IPS DF 4.7 (cell line): Measurements from ENCODE around the gene FAM174C.
"Not testable (repeated sequence)": the region's sequence is repeated elsewhere in the genome, so short reads cannot be mapped to it uniquely, and the experiment has no call there.

Source experiments
- DNase-seq: peaks from one replicate; pipeline ENCODE4 v3.0.0-alpha.2; 2013; ENCODE audit warnings: low spot score; ENCODE audit errors: extremely low read depth

Gene FAM174C

GRCh38 chr19:1237027-1237659 is 38.2 kb upstream of the FAM174C start:
- DNase-seq: no peak

GRCh38 chr19:1237754-1238368 is 37.5 kb upstream of the FAM174C start, which contains the start of gene CBARP:
CBARP (minus strand) TSS chr19:1238005; CDS start chr19:1236100, 1,905 bp downstream.
- DNase-seq: no peak

- no peak for DNase-seq
Observed at GRCh38 chr19:1238369-1239303, 36.7 kb upstream of the FAM174C start.

DNA sequence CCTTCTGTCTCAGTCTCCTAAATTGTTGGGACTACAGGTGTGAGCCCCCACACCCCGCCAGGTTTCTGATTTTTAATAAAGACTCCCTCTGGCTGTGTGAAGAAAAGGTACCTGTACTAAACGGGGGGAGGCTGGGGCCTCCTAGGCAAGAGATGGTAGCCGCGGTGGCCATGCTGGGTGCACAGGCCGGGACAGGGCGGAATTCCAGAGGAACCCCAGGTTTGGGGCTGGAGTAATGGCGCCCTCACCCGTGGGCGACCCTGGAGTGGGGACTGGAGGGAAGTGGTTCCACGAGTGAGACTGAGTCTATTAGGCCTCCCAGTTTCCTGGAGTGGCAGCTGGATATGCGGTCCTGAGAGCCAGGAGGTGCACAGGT is 35.9 kb upstream of the FAM174C start:
- DNase-seq: no peak

DNA sequence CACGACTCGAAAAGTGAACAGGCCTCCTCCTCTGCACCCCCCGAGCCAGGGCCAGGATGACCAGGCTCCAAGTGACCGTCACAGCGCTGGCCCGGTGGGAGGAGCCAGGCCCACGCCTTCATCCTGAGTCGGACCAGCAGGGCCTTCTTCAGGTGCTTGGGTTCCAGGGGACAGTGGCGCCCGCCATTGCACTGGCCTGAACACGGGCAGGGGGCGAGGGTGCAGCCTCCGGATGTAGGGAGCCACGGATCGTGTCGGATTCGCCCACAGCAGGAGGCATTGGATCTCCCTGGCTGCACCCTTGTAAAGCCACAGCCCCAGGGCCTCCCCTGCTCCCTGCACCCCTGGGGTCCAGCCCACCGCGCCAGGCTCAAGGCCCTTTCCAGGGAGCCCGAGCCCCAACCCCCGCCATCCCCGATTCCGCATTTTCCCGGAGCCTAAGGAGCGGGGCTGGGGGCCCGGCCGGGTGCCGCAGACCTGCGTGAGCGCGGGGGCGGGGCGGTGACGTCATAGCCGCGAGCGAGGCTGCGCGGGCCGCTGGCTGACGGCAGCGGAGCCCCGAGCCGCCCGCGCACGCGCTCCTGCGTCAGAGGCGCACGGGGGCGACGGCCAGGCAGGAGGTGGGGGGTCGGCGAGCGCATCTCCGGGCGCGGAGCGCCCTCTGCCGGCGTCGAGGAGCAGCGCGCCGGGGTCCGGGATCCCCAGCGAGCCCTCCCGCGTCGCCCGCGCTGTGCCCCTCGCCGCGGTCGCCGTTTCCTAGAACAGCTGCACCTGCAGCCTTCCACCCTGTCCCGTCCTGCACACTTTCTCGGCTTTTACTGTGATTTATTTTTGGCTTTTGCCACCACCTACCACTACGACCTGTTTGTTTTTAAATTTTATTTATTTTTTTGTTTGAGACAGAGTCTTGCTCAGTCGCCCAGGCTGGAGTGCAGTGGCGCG is 35.3 kb upstream of the FAM174C start:
- no peak for DNase-seq

DNA sequence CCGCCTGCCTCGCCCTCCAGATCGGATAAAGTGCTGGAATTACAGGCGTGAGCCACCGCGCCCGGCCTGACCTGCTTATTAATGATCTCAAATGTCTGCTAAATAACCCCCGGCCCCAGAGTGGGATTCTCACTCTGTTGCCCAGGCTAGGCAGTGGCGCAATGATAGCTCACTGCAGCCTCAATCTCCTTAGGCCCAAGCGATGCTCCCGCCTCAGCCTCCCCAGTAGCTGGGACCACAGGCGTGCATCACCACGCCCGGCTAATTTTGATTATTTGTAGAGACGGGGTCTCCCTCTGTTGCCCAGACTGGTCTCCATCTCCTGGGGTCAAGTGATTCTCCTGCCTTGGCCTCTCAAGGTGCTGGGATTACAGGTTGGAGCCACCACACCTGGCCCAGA is 34.4 kb upstream of the FAM174C start:
- no peak for DNase-seq

DNA sequence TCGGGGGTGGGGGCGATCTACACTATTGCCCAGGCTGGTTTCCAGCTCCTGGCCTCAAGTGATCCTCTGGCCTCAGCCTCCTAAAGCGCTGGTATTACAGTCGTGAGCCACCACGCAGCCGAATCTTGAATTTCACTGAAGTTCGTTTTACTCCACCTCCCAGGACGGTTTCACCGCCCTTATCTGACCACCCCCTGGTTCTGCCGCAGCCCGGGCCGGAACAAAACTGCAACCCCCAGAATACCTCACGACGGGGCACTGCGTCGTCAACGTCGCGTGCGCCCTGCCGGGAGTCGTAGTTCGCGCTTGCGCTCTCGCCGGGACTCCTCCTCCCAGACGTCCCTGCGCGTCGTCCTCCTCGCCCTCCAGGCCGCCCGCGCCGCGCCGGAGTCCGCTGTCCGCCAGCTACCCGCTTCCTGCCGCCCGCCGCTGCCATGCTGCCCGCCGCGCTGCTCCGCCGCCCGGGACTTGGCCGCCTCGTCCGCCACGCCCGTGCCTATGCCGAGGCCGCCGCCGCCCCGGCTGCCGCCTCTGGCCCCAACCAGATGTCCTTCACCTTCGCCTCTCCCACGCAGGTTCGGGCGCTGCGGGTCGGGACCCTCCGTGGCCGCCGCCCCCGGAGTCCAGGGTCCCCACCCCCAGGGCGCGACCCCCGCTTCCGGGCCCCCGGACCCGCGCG is 33.8 kb upstream of the FAM174C start, which contains the start of gene ATP5F1D:
Gene ATP5F1D (plus strand): TSS at position 335 of the 679 bp plus-strand sequence. CDS start 100 bp downstream, at position 435.
- DNase-seq: no peak

DNA sequence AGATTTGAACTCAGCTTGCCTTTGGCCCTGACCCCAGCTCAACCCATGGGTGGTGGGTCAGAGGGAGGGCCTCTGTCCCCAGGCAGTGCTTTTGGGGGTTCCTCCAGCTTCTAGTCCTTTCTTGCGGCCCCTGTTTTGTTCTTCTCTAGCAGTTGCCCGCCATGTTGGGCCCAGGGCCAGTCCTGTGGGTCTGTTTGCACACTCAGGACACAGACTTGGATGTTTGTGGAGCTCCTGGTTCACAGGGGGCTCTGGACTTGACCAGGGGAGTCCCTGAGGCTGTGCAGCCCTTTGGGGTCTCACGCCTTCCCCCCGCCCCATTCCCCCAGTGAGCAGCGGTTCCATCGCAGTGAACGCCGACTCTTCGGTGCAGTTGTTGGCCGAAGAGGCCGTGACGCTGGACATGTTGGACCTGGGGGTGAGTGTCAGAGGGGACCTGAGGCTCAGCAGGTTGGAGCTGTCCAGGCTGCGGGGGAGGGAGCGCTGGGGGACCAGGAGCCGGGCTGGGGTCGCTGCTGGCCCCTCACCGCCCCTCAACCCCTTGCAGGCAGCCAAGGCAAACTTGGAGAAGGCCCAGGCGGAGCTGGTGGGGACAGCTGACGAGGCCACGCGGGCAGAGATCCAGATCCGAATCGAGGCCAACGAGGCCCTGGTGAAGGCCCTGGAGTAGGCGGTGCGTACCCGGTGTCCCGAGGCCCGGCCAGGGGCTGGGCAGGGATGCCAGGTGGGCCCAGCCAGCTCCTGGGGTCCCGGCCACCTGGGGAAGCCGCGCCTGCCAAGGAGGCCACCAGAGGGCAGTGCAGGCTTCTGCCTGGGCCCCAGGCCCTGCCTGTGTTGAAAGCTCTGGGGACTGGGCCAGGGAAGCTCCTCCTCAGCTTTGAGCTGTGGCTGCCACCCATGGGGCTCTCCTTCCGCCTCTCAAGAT is 31.3 kb upstream of the FAM174C start:
- no peak for DNase-seq

- no peak for DNase-seq
Observed at GRCh38 chr19:1244693-1245451, 30.5 kb upstream of the FAM174C start.

DNA sequence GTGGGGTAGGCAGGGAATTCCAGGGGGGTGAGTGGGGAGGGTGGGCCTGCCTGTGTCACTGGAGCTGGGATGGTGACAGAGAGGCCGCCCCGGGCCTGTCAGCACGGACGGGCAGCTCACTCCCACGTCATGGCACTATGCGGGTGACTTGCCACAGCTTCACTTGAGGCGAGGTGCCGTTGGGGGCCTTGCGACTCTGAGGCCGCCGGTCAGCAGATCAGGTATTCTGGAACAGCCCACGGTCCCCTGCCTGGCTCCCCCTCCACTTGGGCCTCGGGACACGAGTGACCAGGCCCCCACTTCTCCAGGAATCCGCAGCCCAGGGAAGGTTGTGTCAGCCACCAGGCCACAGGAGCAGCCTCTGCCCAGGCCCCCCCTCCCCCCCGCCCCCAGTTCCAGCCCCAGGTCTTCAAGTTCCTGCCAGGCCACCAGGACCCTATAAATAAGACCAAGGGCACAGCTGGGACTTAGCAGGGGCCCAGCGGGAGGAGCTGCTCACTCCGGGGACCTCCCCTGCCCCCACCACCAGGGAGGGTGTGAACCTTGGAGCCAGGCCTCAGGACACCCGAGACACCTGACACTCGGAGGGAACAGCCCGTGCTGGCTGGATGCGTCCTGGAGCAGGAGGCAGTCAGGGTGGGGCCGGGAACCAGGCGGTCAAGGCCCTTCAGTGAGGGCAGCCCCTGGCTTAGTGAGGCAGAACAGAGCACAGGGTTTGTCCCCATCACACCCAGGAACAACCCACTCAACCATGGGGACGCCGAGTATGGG is 29.7 kb upstream of the FAM174C start:
- no peak for DNase-seq

DNA sequence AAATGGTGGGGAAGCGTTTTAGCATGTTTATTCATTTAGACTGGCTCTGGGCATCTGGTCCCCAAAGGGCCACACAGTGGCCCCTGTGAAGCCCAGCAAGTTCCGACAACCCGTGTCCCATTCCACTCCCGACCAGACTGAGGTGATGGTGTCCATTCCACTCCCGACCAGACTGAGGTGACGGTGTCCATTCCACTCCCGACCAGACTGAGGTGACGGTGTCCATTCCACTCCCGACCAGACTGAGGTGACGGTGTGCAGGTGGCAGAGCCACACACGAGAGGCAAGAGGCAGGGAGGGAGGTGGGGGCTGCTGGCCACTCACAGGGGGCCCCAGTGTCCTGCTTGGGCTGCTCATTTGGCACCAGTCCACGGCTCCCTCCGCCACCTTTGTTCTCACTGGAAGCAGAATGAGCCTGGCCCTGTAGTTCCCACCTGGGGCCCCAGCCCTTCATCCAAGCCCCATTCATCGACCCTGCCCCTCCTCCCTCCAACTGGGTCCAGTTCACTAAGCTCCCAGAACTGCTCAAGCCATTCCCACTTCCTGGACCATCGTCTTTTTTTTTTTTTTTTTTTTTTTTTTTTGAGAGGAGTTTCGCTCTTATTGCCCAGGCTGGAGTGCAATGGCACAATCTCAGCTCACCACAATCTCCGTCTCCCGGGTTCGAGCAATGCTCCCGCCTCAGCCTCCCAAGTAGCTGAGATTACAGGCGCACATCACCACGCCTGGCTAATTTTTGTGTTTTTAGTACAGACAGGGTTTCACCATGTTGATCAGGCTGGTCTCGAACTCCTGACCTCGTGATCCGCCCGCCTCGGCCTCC is 28.9 kb upstream of the FAM174C start:
- not testable (repeated sequence) for DNase-seq

DNA sequence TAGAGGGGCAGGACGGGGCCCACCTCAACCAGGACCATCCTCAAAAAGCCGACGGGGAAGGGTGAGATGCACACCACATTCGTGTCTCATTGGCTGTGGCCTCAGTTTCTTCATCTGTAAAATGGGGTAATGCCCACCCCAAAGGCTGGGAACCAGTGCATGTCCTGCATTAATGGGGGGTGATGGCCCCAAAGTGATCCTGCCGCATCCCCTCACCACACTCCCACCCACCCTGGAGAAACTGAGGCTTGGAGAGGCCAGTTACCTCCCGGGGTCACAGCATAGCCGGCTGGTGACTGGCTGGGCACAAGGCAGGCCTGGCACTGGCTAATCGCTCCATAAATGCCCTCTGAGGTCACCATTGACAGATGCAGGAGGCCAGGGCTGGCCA is 27.6 kb upstream of the FAM174C start:
- no peak for DNase-seq

DNA sequence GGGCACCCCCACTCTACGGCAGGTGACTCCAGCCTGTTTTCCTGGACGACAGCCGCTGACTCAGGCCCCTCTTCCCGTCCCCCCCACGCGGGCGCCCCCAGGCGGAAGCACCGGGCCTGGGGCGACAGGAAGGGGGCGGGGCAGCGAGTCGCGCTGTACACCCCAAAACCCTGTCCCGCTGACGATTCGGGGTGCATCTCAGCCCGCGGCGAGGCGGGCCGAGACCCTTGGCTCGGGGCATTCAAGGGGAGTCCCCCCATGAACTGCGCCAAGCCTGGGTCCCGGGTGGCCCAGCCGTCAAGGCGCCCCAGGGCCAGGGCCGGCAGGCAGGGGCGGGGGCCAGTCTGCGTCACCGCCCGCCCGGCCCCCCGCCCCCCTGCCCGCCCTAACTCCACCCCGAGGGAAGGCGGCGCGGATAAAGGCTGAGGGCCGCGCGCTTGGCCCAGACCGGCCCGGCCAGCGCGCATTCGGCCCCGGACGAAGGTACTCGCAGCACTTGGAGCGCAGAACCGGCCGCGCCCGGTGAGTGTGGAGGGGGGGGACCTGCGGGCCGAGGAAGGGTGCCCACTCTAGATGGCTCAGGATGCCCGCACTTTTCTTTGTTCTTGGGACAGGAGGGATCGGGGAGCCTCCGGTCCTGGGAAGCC is 27.1 kb upstream of the FAM174C start, which contains the start of gene MIDN:
Gene MIDN (plus strand): TSS at position 445 of the 647 bp plus-strand sequence. CDS start 1,714 bp downstream, outside the sequence.
- DNase-seq: no peak

GRCh38 chr19:1248786-1249297 is 26.5 kb upstream of the FAM174C start:
- DNase-seq: no peak

DNA sequence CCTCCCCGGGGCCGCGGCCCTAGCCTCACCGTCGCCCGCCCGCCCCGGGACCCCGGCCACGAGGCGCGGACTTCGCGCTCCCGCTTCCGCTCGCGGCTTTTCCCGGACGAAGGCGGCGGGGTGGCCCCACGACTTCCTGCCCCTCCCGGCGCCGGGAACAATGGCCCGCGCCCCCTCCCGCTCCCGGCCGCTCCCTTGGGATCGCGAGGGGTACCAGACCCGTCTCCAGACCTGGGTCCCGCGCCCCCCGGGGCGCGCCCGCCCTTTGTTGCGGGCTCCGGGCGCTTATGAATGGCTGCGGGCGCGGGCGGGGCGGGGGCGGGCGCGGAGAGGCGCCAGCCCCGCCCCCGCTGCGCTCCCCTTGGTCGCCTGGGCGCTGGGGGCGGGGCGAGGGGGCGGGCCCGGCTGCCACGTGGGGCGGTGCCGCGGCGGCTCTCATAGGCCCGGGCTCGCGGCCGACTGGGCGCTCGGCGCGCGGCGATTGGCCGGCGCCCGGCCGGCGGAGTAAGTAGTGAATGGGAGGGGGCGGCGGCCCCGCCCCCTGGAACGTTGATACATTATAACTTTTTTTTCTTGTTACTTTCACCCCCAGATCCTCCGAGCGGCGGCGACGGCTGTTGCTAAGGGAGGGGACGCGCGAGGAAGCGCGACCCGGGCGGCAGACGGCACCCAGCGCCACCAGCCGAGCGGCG is 25.9 kb upstream of the FAM174C start:
- no peak for DNase-seq
